ENCODE measurements around the gene GPR142.

GPR142 gene

GRCh38 chr17:74396567-74396966, 29.3 kb downstream of the GPR142 start:
- no peaks in the 10 kb centered on the region for H3K79me2 ChIP-seq (ENCODE audit: insufficient read depth, low read length)
- no peak for TF ChIP-seq EZH2 (IDR thresholded peaks at IDR 0.05; ENCODE audit: borderline replicate concordance, low read depth, low read length, severe bottlenecking)
- H3K4me2 ChIP-seq (ENCODE audit: insufficient read depth, low read length), result no peak overlapping the region
- no peaks in the 10 kb centered on the region; the same call in 1 of the 2 replicates for H4K20me1 ChIP-seq (ENCODE audit: insufficient read depth, low read length)
- no peaks in the 10 kb centered on the region for H3K36me3 ChIP-seq (ENCODE audit: insufficient read depth, low read length)
- no peak overlapping the region for H2AFZ ChIP-seq (ENCODE audit: low read depth, low read length)
- no peak overlapping the region for H3K27ac ChIP-seq (ENCODE audit: low read length)
- H3K9me3 ChIP-seq (ENCODE audit: insufficient read depth, low read length, severe bottlenecking), result no peaks in the 10 kb centered on the region
- H3K9ac ChIP-seq (ENCODE audit: low read depth, low read length), result no peak overlapping the region
- no peak for DNase-seq
- peaks cover 6% of the 10 kb centered on the region for H3K27me3 ChIP-seq (ENCODE audit: insufficient read depth, low read length, poor library complexity)
- no peak overlapping the region for H3K4me3 ChIP-seq (ENCODE audit: low read depth in 1 of 2, low read length in 2 of 2)
- no peak for ATAC-seq (ENCODE audit: insufficient read depth, low read depth)
- H3K4me1 ChIP-seq (ENCODE audit: insufficient read depth, low read length), result no peaks in the 10 kb centered on the region

GRCh38 chr17:74402048-74402447, 34.7 kb downstream of the GPR142 start:
- H3K9ac ChIP-seq (ENCODE audit: low read depth, low read length), result no peak overlapping the region
- ATAC-seq (ENCODE audit: insufficient read depth, low read depth), result no peak

GRCh38 chr17:74403512-74404137, 36.3 kb downstream of the GPR142 start:
- TF ChIP-seq CTCF (IDR thresholded peaks at IDR 0.05; ENCODE audit: borderline replicate concordance, extremely low read depth, low read length, poor library complexity, severe bottlenecking) (no peak), EZH2 (IDR thresholded peaks at IDR 0.05; ENCODE audit: borderline replicate concordance, low read depth, low read length, severe bottlenecking) (no peak)
- Histone ChIP-seq H3K27me3 (ENCODE audit: insufficient read depth, low read length, poor library complexity) (peaks cover 3% of the 10 kb centered on the region), H3K79me2 (ENCODE audit: insufficient read depth, low read length) (no peaks in the 10 kb centered on the region), H3K4me3 (ENCODE audit: low read depth in 1 of 2, low read length in 2 of 2) (no peak overlapping the region), H2AFZ (ENCODE audit: low read depth, low read length) (no peak overlapping the region), H3K4me2 (ENCODE audit: insufficient read depth, low read length) (no peak overlapping the region), H3K9me3 (ENCODE audit: insufficient read depth, low read length, severe bottlenecking) (no peaks in the 10 kb centered on the region), H4K20me1 (ENCODE audit: insufficient read depth, low read length) (no peaks in the 10 kb centered on the region; the same call in 1 of the 2 replicates), H3K36me3 (ENCODE audit: insufficient read depth, low read length) (no peaks in the 10 kb centered on the region), H3K9ac (ENCODE audit: low read depth, low read length) (no peak overlapping the region), H3K27ac (ENCODE audit: low read length) (no peak overlapping the region), H3K4me1 (ENCODE audit: insufficient read depth, low read length) (no peaks in the 10 kb centered on the region)
- no peak for DNase-seq
- no peak for ATAC-seq (ENCODE audit: insufficient read depth, low read depth)

More at GRCh38 chr17:74402048-74402447, 34.7 kb downstream of the GPR142 start:
- Histone ChIP-seq H3K4me2 (ENCODE audit: insufficient read depth, low read length) (no peak overlapping the region), H3K4me3 (ENCODE audit: low read depth in 1 of 2, low read length in 2 of 2) (no peak overlapping the region), H3K27me3 (ENCODE audit: insufficient read depth, low read length, poor library complexity) (peaks cover 3% of the 10 kb centered on the region), H2AFZ (ENCODE audit: low read depth, low read length) (no peak overlapping the region), H3K36me3 (ENCODE audit: insufficient read depth, low read length) (no peaks in the 10 kb centered on the region), H3K27ac (ENCODE audit: low read length) (no peak overlapping the region), H3K79me2 (ENCODE audit: insufficient read depth, low read length) (no peaks in the 10 kb centered on the region), H3K4me1 (ENCODE audit: insufficient read depth, low read length) (no peaks in the 10 kb centered on the region), H3K9me3 (ENCODE audit: insufficient read depth, low read length, severe bottlenecking) (no peaks in the 10 kb centered on the region), H4K20me1 (ENCODE audit: insufficient read depth, low read length) (no peaks in the 10 kb centered on the region; the same call in 1 of the 2 replicates)
- TF ChIP-seq CTCF (IDR thresholded peaks at IDR 0.05; ENCODE audit: borderline replicate concordance, extremely low read depth, low read length, poor library complexity, severe bottlenecking), result no peak
- TF ChIP-seq EZH2 (IDR thresholded peaks at IDR 0.05; ENCODE audit: borderline replicate concordance, low read depth, low read length, severe bottlenecking), result no peak
- no peak for DNase-seq

- H3K27me3 ChIP-seq (ENCODE audit: insufficient read depth, low read length, poor library complexity), result peaks cover 3% of the 10 kb centered on the region
- no peak overlapping the region for H2AFZ ChIP-seq (ENCODE audit: low read depth, low read length)
- H3K36me3 ChIP-seq (ENCODE audit: insufficient read depth, low read length), result no peaks in the 10 kb centered on the region
- H3K9me3 ChIP-seq (ENCODE audit: insufficient read depth, low read length, severe bottlenecking), result no peaks in the 10 kb centered on the region
- no peak overlapping the region for H3K27ac ChIP-seq (ENCODE audit: low read length)
- TF ChIP-seq CTCF (IDR thresholded peaks at IDR 0.05; ENCODE audit: borderline replicate concordance, extremely low read depth, low read length, poor library complexity, severe bottlenecking) (no peak), EZH2 (IDR thresholded peaks at IDR 0.05; ENCODE audit: borderline replicate concordance, low read depth, low read length, severe bottlenecking) (no peak)
- no peak overlapping the region for H3K4me2 ChIP-seq (ENCODE audit: insufficient read depth, low read length)
- no peaks in the 10 kb centered on the region for H3K4me1 ChIP-seq (ENCODE audit: insufficient read depth, low read length)
- H4K20me1 ChIP-seq (ENCODE audit: insufficient read depth, low read length), result no peaks in the 10 kb centered on the region; the same call in 1 of the 2 replicates
- ATAC-seq (ENCODE audit: insufficient read depth, low read depth) (no peak), DNase-seq (no peak)
- no peak overlapping the region for H3K9ac ChIP-seq (ENCODE audit: low read depth, low read length)
- no peaks in the 10 kb centered on the region for H3K79me2 ChIP-seq (ENCODE audit: insufficient read depth, low read length)
- H3K4me3 ChIP-seq (ENCODE audit: low read depth in 1 of 2, low read length in 2 of 2), result no peak overlapping the region
These were observed 36.9 kb downstream of the GPR142 start for GRCh38 chr17:74404218-74404617.
